ENCODE results near the gene NFIC.
"Not testable (repeated sequence)": the region's sequence is repeated elsewhere in the genome, so short reads cannot be mapped to it uniquely, and the experiment has no call there.

The NFIC gene

GRCh38 chr19:3382460-3383100 is 16.2 kb downstream of the NFIC start:
- Histone ChIP-seq H3K4me1 (ENCODE audit: control insufficient read depth, insufficient read depth, low read length) (peaks cover 51% of the 10 kb centered on the region), H3K9ac (ENCODE audit: low read depth, low read length) (no peak overlapping the region)

DNA sequence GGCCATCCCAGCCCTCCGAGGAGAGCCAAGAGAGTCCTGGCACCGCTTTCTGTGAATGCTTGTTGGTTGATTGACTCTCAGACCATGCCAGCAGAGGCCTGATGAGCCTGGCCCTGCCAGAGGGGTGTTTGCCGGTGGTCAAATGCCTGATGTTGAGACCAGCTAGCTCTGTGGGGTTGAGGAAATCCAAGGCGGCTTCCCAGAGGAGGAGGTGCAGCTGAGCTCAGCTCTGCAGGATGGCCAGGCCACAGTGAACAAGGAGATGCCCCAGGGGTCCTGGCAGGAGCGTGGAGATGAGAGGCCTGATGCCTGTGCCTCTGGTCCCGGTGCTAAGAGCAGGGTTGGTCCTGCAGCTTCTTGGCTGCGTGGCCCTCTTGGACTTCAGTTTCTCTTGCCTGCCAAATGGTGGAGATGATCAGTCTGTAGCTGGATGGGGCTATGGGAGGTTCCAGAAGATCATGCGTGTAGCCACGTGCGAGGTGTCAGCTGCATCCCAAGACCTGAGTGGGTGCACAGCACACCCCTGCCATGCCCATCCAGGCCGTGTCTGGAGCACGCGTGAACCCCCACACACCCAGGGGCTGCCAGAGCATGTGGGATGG is 16.8 kb downstream of the NFIC start:
- Histone ChIP-seq H3K27me3 (ENCODE audit: control insufficient read depth, insufficient read depth, low read length) (no peaks in the 10 kb centered on the region), H3K9me3 (replicated peaks; ENCODE audit: low read length) (no peaks in the 10 kb centered on the region), H3K4me1 (ENCODE audit: control insufficient read depth, insufficient read depth, low read length) (peaks cover 57% of the 10 kb centered on the region), H3K4me3 (ENCODE audit: low read length) (no peak overlapping the region), H3K4me2 (ENCODE audit: low read length) (no peak overlapping the region), H3K36me3 (ENCODE audit: insufficient read depth, low read length) (peaks cover 32% of the 10 kb centered on the region), H3K9ac (ENCODE audit: low read depth, low read length) (no peak overlapping the region)

More at GRCh38 chr19:3382460-3383100, 16.2 kb downstream of the NFIC start:
- no peak overlapping the region for H3K4me3 ChIP-seq (ENCODE audit: low read length)
- H3K36me3 ChIP-seq (ENCODE audit: insufficient read depth, low read length), result peaks cover 29% of the 10 kb centered on the region
- no peaks in the 10 kb centered on the region for H3K9me3 ChIP-seq (replicated peaks; ENCODE audit: low read length)
- no peak overlapping the region for H3K4me2 ChIP-seq (ENCODE audit: low read length)
- H3K27me3 ChIP-seq (ENCODE audit: control insufficient read depth, insufficient read depth, low read length), result no peaks in the 10 kb centered on the region

- no peak overlapping the region for H3K4me2 ChIP-seq (ENCODE audit: low read length)
- H3K4me3 ChIP-seq (ENCODE audit: low read length), result no peak overlapping the region
- H3K27me3 ChIP-seq (ENCODE audit: control insufficient read depth, insufficient read depth, low read length), result no peaks in the 10 kb centered on the region
- H3K9ac ChIP-seq (ENCODE audit: low read depth, low read length), result peak overlapping the region; percentile 18
- peaks cover 65% of the 10 kb centered on the region for H3K4me1 ChIP-seq (ENCODE audit: control insufficient read depth, insufficient read depth, low read length)
- H3K36me3 ChIP-seq (ENCODE audit: insufficient read depth, low read length), result peaks cover 28% of the 10 kb centered on the region
- no peaks in the 10 kb centered on the region for H3K9me3 ChIP-seq (replicated peaks; ENCODE audit: low read length)
These were observed 20.3 kb downstream of the NFIC start for GRCh38 chr19:3386447-3387234.

GRCh38 chr19:3387645-3388589 is 21.5 kb downstream of the NFIC start:
- H3K27me3 ChIP-seq (ENCODE audit: control insufficient read depth, insufficient read depth, low read length), result no peaks in the 10 kb centered on the region
- H3K9ac ChIP-seq (ENCODE audit: low read depth, low read length), result peak overlapping the region; percentile 63
- peaks cover 73% of the 10 kb centered on the region for H3K4me1 ChIP-seq (ENCODE audit: control insufficient read depth, insufficient read depth, low read length)
- no peaks in the 10 kb centered on the region for H3K9me3 ChIP-seq (replicated peaks; ENCODE audit: low read length)
- peak overlapping the region; percentile 42 for H3K4me3 ChIP-seq (ENCODE audit: low read length)
- H3K4me2 ChIP-seq (ENCODE audit: low read length), result peak overlapping the region; percentile 67
- H3K36me3 ChIP-seq (ENCODE audit: insufficient read depth, low read length), result peaks cover 19% of the 10 kb centered on the region

- no peak overlapping the region for H3K4me2 ChIP-seq (ENCODE audit: low read length)
- no peaks in the 10 kb centered on the region for H3K9me3 ChIP-seq (replicated peaks; ENCODE audit: low read length)
- H3K4me1 ChIP-seq (ENCODE audit: control insufficient read depth, insufficient read depth, low read length), result peaks cover 62% of the 10 kb centered on the region
- peaks cover 15% of the 10 kb centered on the region for H3K36me3 ChIP-seq (ENCODE audit: insufficient read depth, low read length)
- no peak overlapping the region for H3K4me3 ChIP-seq (ENCODE audit: low read length)
- H3K9ac ChIP-seq (ENCODE audit: low read depth, low read length), result no peak overlapping the region
- no peaks in the 10 kb centered on the region for H3K27me3 ChIP-seq (ENCODE audit: control insufficient read depth, insufficient read depth, low read length)
These were observed 23.0 kb downstream of the NFIC start for GRCh38 chr19:3389446-3389778.

GRCh38 chr19:3389876-3390371 is 23.5 kb downstream of the NFIC start:
- Histone ChIP-seq H3K4me3 (ENCODE audit: low read length) (no peak overlapping the region), H3K27me3 (ENCODE audit: control insufficient read depth, insufficient read depth, low read length) (no peaks in the 10 kb centered on the region), H3K4me2 (ENCODE audit: low read length) (peak overlapping the region; percentile 20), H3K9ac (ENCODE audit: low read depth, low read length) (no peak overlapping the region), H3K4me1 (ENCODE audit: control insufficient read depth, insufficient read depth, low read length) (peaks cover 57% of the 10 kb centered on the region), H3K9me3 (replicated peaks; ENCODE audit: low read length) (no peaks in the 10 kb centered on the region), H3K36me3 (ENCODE audit: insufficient read depth, low read length) (peaks cover 20% of the 10 kb centered on the region)

GRCh38 chr19:3391911-3392310 is 25.5 kb downstream of the NFIC start:
- not testable (repeated sequence) for H3K9ac ChIP-seq (ENCODE audit: low read depth, low read length); H3K9me3 ChIP-seq (replicated peaks; ENCODE audit: low read length); H3K4me3 ChIP-seq (ENCODE audit: low read length); H3K27me3 ChIP-seq (ENCODE audit: control insufficient read depth, insufficient read depth, low read length); H3K4me2 ChIP-seq (ENCODE audit: low read length)
- H3K36me3 ChIP-seq (ENCODE audit: insufficient read depth, low read length), result peaks cover 20% of the 10 kb centered on the region
- peaks cover 45% of the 10 kb centered on the region for H3K4me1 ChIP-seq (ENCODE audit: control insufficient read depth, insufficient read depth, low read length)

DNA sequence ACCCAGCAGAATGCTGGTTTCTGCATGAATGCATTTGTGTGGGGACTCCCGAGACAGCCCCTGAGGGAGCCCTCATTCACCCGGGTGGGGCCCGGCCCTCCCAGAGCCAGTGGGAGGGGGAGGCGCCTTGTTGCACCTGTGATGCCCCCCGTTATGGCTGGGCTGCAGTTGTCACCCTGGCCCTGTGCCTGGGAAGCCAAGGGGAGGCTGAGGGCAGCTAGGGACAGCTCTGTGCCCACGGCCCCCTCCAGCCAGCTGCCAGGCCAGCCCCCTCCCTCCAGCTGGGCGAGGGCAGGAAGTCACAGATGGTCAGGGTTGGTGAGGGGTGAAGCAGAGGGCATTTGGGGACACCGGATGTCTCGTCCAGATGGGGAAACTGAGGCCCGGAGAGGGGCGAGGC is 26.1 kb downstream of the NFIC start:
- H3K27me3 ChIP-seq (ENCODE audit: control insufficient read depth, insufficient read depth, low read length), result no peaks in the 10 kb centered on the region
- no peaks in the 10 kb centered on the region for H3K9me3 ChIP-seq (replicated peaks; ENCODE audit: low read length)
- H3K4me3 ChIP-seq (ENCODE audit: low read length), result no peak overlapping the region
- H3K4me2 ChIP-seq (ENCODE audit: low read length), result no peak overlapping the region
- H3K4me1 ChIP-seq (ENCODE audit: control insufficient read depth, insufficient read depth, low read length), result peaks cover 45% of the 10 kb centered on the region
- H3K9ac ChIP-seq (ENCODE audit: low read depth, low read length), result no peak overlapping the region
- peaks cover 20% of the 10 kb centered on the region for H3K36me3 ChIP-seq (ENCODE audit: insufficient read depth, low read length)

- H3K36me3 ChIP-seq (ENCODE audit: insufficient read depth, low read length), result peaks cover 20% of the 10 kb centered on the region
- H3K4me1 ChIP-seq (ENCODE audit: control insufficient read depth, insufficient read depth, low read length), result peaks cover 36% of the 10 kb centered on the region
- peak overlapping the region; percentile 58 for H3K4me2 ChIP-seq (ENCODE audit: low read length)
- H3K27me3 ChIP-seq (ENCODE audit: control insufficient read depth, insufficient read depth, low read length), result no peaks in the 10 kb centered on the region
- peak overlapping the region; percentile 34 for H3K9ac ChIP-seq (ENCODE audit: low read depth, low read length)
- no peaks in the 10 kb centered on the region for H3K9me3 ChIP-seq (replicated peaks; ENCODE audit: low read length)
- H3K4me3 ChIP-seq (ENCODE audit: low read length), result peak overlapping the region; percentile 46
These were observed 30.5 kb downstream of the NFIC start for GRCh38 chr19:3396881-3397265.

GRCh38 chr19:3397266-3398022 is 31.1 kb downstream of the NFIC start:
- H3K4me3 ChIP-seq (ENCODE audit: low read length), result peak overlapping the region; percentile 46
- H3K27me3 ChIP-seq (ENCODE audit: control insufficient read depth, insufficient read depth, low read length), result no peaks in the 10 kb centered on the region
- H3K36me3 ChIP-seq (ENCODE audit: insufficient read depth, low read length), result peaks cover 20% of the 10 kb centered on the region
- peaks cover 31% of the 10 kb centered on the region for H3K4me1 ChIP-seq (ENCODE audit: control insufficient read depth, insufficient read depth, low read length)
- H3K9ac ChIP-seq (ENCODE audit: low read depth, low read length), result peak overlapping the region; percentile 34
- peak overlapping the region; percentile 58 for H3K4me2 ChIP-seq (ENCODE audit: low read length)
- H3K9me3 ChIP-seq (replicated peaks; ENCODE audit: low read length), result no peaks in the 10 kb centered on the region
